ENCODE measurements around the gene ELP5.
A peak's percentile ranks its signal among the peaks of the same experiment; 100 is the strongest.
"Not testable (repeated sequence)": the region's sequence is repeated elsewhere in the genome, so short reads cannot be mapped to it uniquely, and the experiment has no call there.

Gene ELP5

GRCh38 chr17:7237266-7237760, 14.7 kb upstream of the ELP5 start:
- no peak for DNase-seq

GRCh38 chr17:7237761-7238419, 14.1 kb upstream of the ELP5 start:
- DNase-seq, result peak; percentile 40 to 67 (median 58)

- peak in 2 of 3 experiments; percentile 30 to 57 for DNase-seq
Observed at GRCh38 chr17:7238420-7239090, 13.5 kb upstream of the ELP5 start.

GRCh38 chr17:7239091-7240027, 12.7 kb upstream of the ELP5 start, which contains the start of gene PHF23:
TSS of gene PHF23 (minus strand) at chr17:7239457. CDS start at chr17:7239279, 178 bp downstream.
- peak; percentile 94 to 98 (median 96) for DNase-seq

- no peak for DNase-seq
Observed at GRCh38 chr17:7240375-7240774, 11.6 kb upstream of the ELP5 start.

- no peak for DNase-seq
Observed at GRCh38 chr17:7241090-7241733, 10.8 kb upstream of the ELP5 start.

GRCh38 chr17:7241783-7242716, 10.0 kb upstream of the ELP5 start, which contains the start of gene GABARAP:
TSS of gene GABARAP (minus strand) at chr17:7242449. CDS start at chr17:7242330, 119 bp downstream.
- peak; percentile 85 to 94 (median 88) for DNase-seq

GRCh38 chr17:7242717-7243452, 9.1 kb upstream of the ELP5 start:
- peak; percentile 90 to 95 (median 92) for DNase-seq

- no peak for DNase-seq
Observed at GRCh38 chr17:7243453-7243729, 8.6 kb upstream of the ELP5 start.

GRCh38 chr17:7243838-7244237, 8.2 kb upstream of the ELP5 start:
- DNase-seq, result not testable (repeated sequence)

- no peak for DNase-seq
Observed at GRCh38 chr17:7246779-7247178, 5.2 kb upstream of the ELP5 start.

- DNase-seq, result no peak
Observed at GRCh38 chr17:7248796-7249195, 3.2 kb upstream of the ELP5 start.

GRCh38 chr17:7249214-7249613, 2.8 kb upstream of the ELP5 start:
- DNase-seq, result no peak

- no peak for DNase-seq
Observed at GRCh38 chr17:7249830-7250229, 2.2 kb upstream of the ELP5 start.

- peak in 2 of 3 experiments; percentile 12 to 32 for DNase-seq
Observed at GRCh38 chr17:7250695-7251627, 1.1 kb upstream of the ELP5 start.

GRCh38 chr17:7251661-7252175, 297 bp upstream of the ELP5 start, which contains the start of gene CTDNEP1:
TSS of gene CTDNEP1 (minus strand) at chr17:7251734. CDS start at chr17:7251296, 438 bp downstream.
- peak; percentile 94 to 99 (median 96) for DNase-seq

GRCh38 chr17:7253082-7253481, 1.1 kb downstream of the ELP5 start:
- DNase-seq, result no peak

GRCh38 chr17:7254511-7254910, 2.5 kb downstream of the ELP5 start:
- DNase-seq, result no peak

GRCh38 chr17:7256766-7257456, 4.9 kb downstream of the ELP5 start:
- no peak for DNase-seq
